ENCODE results near the gene C11orf58.

DNA sequence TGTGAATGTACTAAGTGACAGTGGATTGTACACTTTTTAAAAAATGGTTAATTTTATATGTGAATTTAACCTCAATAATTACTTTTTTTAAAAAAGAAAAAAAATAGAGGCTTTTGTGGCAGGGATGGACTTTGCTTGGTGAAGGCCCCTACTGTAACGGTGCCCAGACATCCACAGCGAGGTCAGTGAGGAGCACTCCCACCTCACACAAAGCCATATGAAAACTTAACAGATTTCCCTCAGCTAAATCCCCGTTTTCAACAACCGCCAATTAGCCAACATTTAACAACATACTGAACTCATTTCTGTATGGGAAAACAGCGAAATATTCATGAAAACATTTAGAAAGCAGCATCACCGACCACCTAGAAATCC, 642 bp upstream of the C11orf58 start:
- TF ChIP-seq, protein P1, sequence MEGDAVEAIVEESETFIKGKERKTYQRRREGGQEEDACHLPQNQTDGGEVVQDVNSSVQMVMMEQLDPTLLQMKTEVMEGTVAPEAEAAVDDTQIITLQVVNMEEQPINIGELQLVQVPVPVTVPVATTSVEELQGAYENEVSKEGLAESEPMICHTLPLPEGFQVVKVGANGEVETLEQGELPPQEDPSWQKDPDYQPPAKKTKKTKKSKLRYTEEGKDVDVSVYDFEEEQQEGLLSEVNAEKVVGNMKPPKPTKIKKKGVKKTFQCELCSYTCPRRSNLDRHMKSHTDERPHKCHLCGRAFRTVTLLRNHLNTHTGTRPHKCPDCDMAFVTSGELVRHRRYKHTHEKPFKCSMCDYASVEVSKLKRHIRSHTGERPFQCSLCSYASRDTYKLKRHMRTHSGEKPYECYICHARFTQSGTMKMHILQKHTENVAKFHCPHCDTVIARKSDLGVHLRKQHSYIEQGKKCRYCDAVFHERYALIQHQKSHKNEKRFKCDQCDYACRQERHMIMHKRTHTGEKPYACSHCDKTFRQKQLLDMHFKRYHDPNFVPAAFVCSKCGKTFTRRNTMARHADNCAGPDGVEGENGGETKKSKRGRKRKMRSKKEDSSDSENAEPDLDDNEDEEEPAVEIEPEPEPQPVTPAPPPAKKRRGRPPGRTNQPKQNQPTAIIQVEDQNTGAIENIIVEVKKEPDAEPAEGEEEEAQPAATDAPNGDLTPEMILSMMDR (IDR thresholded peaks at IDR 0.05; ENCODE audit: poor library complexity, severe bottlenecking) = no peak
- TF ChIP-seq POLR2AphosphoS5 (IDR thresholded peaks at IDR 0.05) (no peak), SMC3 (conservative IDR thresholded peaks at IDR 0.05; ENCODE audit: poor library complexity) (peak; percentile 12), EP300 (conservative IDR thresholded peaks at IDR 0.05; ENCODE audit: poor library complexity, severe bottlenecking) (no peak)
- TF ChIP-seq, protein P2, sequence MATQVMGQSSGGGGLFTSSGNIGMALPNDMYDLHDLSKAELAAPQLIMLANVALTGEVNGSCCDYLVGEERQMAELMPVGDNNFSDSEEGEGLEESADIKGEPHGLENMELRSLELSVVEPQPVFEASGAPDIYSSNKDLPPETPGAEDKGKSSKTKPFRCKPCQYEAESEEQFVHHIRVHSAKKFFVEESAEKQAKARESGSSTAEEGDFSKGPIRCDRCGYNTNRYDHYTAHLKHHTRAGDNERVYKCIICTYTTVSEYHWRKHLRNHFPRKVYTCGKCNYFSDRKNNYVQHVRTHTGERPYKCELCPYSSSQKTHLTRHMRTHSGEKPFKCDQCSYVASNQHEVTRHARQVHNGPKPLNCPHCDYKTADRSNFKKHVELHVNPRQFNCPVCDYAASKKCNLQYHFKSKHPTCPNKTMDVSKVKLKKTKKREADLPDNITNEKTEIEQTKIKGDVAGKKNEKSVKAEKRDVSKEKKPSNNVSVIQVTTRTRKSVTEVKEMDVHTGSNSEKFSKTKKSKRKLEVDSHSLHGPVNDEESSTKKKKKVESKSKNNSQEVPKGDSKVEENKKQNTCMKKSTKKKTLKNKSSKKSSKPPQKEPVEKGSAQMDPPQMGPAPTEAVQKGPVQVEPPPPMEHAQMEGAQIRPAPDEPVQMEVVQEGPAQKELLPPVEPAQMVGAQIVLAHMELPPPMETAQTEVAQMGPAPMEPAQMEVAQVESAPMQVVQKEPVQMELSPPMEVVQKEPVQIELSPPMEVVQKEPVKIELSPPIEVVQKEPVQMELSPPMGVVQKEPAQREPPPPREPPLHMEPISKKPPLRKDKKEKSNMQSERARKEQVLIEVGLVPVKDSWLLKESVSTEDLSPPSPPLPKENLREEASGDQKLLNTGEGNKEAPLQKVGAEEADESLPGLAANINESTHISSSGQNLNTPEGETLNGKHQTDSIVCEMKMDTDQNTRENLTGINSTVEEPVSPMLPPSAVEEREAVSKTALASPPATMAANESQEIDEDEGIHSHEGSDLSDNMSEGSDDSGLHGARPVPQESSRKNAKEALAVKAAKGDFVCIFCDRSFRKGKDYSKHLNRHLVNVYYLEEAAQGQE (IDR thresholded peaks at IDR 0.05; ENCODE audit: borderline replicate concordance) = peak; percentile 79
